Hematopoietic multipotent progenitor cell (in vitro differentiated cells): ENCODE data around the gene CHCHD6. TPM values are rescaled to one million over a fixed set of nuclear protein-coding genes. Genes with fewer than 3 reads are reported as not detected.
"Not testable (repeated sequence)": the region's sequence is repeated elsewhere in the genome, so short reads cannot be mapped to it uniquely, and the experiment has no call there.

Source experiments
- DNase-seq, 3 donors: peaks; one replicate each; pipeline ENCODE4 v3.0.0-alpha.2; 2011 to 2015; ENCODE audit warnings: low read depth in 2 of 3, low spot score in 2 of 3
- total RNA-seq: library from RNA; depleted of rRNA; stranded (reverse); fragments of >200 nt; gene quantifications from one replicate; pipeline ENCODE4 v1.2.3, GENCODE V29; 2012

CHCHD6 gene
- total RNA-seq, 1 donor: 10.8 TPM

- no peak for DNase-seq
Measured at GRCh38 chr3:126758882-126759281, 54.8 kb downstream of the CHCHD6 start.

GRCh38 chr3:126760541-126760940 is 56.5 kb downstream of the CHCHD6 start:
- no peak for DNase-seq

DNA sequence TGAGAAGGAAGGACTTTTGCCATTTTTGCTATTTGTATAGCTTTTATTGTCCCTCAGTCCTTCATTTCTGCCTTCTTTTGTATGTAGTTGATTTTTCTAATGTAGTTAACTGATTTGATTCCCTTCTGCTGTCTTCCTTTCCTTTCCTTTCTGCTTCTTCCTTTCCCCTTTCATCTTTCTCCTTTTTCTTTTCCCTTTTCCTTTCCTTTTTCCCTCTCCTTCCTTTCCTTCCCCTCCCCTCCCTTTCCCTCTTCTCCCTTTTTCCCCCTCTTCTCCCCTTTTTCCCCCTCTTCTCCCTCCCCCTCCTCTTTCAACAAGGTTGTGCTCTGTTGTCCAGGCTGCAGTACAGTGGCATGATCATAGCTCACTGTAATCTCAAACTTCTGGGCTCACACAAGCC is 59.0 kb downstream of the CHCHD6 start:
- DNase-seq: no peak

DNA sequence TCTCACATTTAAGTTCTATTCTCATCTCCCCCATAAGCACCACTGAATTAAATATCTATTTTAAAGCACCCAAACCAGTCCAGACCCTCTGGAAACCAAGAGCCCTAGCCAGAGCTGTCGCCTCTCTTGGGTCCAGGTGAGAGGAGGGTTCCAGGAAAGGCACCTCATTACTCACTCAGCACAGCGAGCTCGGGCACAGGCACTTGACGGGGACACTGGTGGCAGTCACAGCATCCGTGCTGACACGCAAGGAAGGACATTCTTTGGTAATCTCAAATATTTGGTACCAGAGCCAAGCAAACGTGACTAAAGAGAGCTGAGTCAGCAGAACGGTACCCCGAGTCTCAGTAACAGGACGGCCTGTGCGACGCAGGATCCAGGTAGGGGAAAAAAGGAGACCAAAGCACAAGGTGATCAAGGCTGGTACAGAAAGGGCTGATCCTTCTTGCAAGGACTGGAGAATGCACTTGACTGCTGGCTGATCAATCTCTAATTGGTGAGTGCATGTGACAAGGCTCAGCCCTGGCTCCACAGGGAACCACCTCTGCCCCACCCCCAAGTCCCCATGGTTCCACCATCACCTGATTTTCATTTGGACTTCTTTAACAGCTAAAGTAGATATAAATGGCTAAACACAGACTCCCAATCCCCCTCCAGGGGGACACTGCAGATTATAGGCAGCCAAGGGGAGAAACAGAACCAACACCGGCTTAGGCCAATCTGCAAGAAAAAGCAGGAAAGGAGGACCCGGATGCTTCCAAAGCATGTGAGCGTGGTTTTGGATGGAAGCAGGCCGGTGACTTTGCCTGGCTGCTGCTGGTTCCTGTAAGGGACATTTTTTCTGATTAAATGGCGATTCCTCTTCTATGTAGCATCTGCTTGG is 61.4 kb downstream of the CHCHD6 start:
- no peak for DNase-seq

GRCh38 chr3:126766653-126767052 is 62.6 kb downstream of the CHCHD6 start:
- no peak for DNase-seq

GRCh38 chr3:126768903-126769302 is 64.9 kb downstream of the CHCHD6 start:
- DNase-seq: no peak

DNA sequence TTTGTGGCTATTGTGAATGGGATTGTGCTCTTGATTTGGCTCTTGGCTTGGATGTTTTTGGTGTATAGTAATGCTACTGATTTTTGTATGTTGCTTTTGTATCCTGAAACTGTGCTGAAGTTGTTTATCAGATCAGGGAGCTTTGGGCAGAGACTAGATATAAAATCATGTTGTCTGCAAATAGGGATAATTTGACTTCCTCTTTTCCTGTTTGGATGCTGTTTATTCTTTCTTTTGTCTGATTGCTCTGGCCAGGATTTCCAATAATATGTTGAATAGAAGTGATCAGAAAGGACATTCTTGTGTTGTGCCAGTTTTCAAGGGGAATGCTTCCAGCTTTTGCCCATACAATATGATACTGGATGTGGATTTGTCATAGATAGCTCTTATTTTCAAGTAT is 66.1 kb downstream of the CHCHD6 start:
- DNase-seq: no peak

DNA sequence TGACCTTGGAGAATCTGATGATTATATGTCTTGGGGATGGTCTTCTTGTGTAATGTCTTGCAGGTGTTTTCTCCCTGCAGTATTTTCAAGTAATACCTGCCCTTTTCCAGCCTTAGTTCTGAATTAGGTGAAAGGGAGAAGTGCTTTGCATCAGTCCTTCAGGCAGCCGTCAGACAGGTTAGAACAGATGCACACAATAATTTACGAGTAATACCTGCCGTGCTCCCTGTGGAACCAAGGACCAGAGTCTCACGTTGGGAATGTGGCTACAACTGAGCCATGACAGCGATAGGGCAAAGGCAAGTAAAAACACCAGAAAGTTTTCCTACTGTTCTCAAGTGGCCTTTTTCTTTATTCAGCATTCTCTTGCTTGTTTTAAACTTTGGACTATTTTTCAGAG is 69.1 kb downstream of the CHCHD6 start:
- no peak for DNase-seq

- DNase-seq: no peak
Measured at GRCh38 chr3:126773783-126774182, 69.7 kb downstream of the CHCHD6 start.

- DNase-seq: no peak
Measured at GRCh38 chr3:126777366-126777765, 73.3 kb downstream of the CHCHD6 start.

DNA sequence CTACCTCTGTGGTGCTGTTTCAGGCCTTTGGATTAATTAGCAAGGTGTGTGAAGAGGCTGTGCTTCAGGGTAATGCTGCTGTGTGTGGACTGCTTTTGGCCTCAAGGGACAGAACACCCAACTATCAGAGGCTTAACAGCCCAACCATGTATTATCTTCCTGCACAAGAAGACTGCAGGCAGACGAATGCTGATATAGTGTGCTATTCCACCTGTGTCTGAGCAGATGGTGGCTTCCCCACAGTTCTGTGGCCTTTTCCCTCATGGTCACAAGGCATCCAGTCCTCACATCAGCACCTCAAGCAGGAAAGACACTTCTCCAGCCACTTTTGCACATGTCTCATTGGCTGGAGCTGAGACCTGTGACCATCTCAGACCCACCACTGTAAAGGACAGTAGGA is 76.6 kb downstream of the CHCHD6 start:
- no peak for DNase-seq

GRCh38 chr3:126781406-126781805 is 77.4 kb downstream of the CHCHD6 start:
- DNase-seq: no peak

DNA sequence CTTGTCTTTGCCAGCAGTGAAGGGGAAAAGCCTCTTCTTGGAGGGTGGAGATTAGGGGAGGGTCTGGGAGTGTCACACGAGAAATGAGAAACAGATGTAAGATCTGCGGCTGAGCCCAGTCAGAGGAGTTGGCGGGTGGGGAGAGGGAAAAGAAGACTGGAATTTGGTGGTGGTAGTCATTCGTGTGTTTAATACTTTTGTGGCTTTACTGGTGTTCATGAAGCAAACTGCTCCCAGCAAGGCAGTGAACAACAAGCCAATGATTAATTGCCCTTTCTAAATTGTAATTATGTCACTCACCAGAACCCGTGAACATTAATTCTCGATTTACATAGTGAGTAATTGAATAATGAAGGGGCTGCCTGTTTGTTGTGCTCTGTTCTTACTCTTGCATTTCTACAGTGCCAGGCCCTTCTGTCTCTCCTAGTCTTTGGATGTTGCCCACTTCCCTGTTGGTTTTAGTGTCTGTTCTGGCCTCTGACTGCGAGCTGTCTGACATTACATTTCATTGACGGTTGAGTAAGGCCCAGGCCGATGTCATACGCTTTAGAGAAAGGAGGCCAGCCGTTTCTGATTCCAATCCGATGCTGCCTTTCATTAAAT is 78.0 kb downstream of the CHCHD6 start:
- no peak for DNase-seq

DNA sequence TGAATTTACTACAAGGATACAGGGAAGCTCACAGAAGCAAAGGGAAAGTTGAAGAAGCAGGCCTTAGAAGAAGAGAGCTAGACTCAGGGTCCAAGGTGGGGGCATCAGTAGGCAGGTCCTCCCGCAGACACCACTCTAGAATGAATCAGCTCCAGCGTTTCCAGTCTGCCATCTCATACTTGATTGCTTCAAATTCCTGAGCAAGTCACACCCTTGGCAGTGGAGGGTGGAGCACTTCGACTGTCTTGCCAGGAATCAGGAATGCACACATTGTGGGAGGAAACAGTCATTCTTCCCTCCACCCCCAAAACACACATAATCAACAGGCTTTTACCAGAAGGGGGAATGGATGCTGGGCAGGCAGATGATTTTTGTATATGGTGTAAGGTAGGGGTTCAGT is 78.5 kb downstream of the CHCHD6 start:
- DNase-seq: no peak

DNA sequence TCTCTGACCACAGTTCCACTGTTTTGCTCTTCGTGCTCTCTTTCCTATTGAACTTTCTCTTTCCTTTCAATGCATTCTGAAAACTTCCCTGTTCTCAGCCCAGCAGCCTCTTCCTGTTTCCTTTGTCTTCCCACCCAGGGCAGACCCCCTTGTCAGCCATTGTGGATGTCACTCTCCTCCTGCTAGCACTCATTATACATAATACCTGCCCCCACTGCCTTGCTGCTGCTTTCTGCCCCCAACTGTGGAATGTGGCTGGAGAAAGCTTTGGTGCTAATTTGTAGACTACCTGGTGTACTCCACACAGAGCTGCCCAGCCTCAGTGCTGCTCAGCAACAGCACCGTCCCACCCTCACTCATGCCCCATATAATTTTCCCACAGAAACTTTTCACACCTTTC is 80.2 kb downstream of the CHCHD6 start:
- no peak for DNase-seq

DNA sequence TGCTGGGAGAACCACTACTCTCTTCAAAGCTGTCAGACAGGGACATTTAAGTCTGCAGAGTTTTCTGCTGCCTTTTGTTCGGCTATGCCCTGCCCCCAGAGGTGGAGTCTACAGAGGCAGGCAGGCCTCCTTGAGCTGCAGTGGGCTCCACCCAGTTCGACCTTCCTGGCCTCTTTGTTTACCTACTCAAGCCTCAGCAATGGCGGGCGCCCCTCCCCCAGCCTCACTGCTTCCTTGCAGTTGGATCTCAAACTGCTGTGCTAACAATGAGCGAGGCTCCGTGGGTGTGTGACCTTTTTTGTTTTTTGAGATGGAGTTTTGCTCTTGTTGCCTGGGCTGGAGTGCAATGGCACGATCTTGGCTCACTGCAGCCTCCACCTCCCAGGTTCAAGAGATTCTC is 87.3 kb downstream of the CHCHD6 start:
- not testable (repeated sequence) for DNase-seq

DNA sequence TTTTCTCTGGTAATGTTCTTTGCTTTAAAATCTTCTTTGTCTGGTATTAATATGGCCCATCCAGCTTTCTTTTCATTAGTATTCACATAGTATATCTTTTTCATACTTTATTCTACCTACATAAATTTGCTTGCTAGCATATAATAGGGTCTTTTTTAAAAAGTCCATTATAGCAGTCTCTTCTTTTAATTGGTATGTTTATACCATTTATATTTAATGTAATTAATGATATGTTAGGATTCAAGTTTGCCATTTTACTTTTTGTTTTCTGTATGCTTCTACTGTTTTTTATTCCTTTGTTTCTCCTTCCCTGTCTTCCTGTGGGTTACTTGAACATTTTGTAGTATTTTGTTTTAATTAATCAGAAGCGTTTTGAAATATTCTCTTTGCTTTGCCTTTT is 89.0 kb downstream of the CHCHD6 start:
- no peak for DNase-seq

DNA sequence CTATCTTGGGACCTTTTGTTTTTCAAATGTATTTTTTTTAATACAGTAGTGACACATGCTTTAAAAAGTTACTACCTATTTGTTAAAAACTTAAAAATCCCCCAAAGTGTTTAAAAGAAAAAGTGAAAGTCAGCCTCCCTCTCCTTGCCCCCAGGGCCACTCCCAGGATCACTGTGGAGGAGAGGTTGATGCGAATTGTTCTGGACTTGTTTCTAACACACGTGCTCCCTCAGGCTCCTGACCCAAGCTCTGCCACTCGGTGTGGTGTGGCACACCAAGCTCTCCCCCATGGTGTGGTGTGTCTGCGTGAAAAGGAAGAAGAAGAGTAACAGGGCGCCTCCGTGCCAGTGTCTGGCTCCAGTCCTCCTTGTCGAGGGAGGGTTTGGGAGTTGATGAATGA is 93.5 kb downstream of the CHCHD6 start:
- no peak for DNase-seq

DNA sequence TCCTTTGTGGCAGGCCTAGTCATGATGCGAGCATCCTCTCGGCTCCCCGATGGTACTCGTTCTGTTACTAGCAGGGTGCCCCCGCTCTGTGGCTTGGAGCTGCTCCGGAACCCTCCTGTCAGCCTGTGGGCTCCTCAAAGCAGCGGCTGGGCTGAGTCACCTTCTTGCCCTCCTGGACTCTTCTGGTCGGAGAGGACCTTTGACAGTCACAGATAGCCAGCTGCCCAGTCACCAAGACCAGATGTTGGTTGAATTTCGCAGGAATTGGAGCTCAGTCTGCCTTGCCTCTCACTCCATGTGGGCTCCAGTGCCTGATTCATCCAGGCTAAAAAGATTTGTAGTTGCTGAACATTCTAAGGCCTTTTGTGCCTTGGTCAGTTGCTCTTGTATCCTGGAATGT is 94.5 kb downstream of the CHCHD6 start:
- no peak for DNase-seq

- no peak for DNase-seq
Measured at GRCh38 chr3:126799099-126799498, 95.1 kb downstream of the CHCHD6 start.

DNA sequence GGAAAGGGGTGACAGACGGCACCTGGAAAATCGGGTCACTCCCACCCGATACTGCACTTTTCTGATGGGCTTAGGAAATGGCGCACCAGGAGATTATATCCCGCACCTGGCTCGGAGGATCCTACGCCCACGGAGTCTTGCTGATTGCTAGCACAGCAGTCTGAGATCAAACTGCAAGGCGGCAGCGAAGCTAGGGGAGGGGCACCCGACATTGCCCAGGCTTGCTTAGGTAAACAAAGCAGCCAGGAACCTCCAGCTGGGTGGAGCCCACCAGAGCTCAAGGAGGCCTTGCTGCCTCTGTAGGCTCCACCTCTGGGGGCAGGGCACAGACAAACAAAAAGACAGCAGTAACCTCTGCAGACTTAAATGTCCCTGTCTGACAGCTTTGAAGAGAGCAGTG is 97.3 kb downstream of the CHCHD6 start:
- DNase-seq: not testable (repeated sequence)

GRCh38 chr3:126807795-126808194 is 103.8 kb downstream of the CHCHD6 start:
- DNase-seq: no peak
